SIG-M5 (cell line): ENCODE measurements around the gene ZNF592.

ENCODE experiments used
- DNase-seq: peaks from one replicate; lab custom pipeline; 2025; lab: John Stamatoyannopoulos, UW

Gene ZNF592

DNA sequence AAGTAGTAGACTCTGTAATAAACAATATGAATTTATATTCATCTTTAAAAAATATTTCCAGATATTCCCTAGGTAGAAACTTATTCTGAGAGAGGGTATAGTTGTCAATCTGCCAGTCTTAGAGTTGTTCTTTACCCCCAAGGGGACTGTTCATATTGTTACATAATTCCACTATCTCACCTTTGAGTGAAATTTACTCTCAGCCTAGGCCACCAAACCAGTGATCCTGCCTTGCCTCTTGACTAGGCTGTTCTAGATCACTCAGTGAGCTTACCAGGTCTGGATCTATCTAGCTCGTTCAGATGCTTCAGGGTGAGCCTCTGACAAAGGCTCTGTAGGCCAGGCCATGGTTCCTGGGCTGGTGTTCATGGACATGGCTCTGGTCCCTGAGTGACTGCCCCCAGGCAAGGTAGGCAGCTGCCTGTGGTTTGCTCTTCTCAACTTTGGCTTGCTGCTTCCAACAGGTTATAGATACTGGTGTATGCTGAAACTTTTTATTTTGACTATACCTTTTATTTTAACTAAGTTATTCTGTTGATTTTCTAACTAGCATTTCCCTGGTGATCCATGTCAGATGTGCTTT is 27.6 kb downstream of the ZNF592 start:
- no peak for DNase-seq

DNA sequence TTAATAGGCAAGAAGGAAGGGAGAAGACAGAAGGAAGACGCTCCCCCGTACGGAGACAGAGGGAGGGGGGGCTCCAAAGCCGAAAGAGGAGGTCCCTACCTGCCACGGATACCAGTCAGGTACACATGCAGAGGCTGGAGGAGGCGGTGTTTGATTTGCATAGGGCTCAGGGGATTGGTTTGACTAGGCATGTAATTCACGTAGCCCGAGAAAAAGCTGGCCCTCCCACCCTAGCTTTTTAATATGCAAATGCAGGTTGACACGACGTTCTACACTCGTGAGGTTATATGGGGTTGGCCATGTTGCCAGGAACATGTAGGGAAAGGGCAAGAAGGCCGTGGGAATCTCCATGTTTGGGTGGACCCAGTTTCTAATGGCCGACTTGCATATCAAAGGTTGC is 29.8 kb downstream of the ZNF592 start:
- DNase-seq: no peak

DNA sequence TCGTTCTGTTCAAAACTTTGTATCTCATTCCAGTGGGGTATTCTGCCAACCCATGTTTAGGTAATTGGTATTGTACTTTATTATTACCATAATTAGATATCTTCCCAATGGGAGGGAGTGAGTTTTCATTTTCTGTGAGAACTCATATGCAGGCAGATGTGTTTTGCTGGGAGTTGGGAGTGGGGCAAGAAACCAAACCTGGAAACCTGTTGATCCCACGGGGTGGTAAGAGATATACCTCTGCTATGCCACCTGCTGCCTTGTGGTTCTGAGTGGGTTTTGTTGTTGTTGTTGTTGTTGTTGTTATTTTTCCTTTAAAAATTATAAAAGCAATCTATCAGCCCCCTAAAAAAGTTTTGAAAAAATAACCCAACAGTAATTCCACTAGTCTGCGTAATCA is 32.1 kb downstream of the ZNF592 start:
- DNase-seq: no peak

DNA sequence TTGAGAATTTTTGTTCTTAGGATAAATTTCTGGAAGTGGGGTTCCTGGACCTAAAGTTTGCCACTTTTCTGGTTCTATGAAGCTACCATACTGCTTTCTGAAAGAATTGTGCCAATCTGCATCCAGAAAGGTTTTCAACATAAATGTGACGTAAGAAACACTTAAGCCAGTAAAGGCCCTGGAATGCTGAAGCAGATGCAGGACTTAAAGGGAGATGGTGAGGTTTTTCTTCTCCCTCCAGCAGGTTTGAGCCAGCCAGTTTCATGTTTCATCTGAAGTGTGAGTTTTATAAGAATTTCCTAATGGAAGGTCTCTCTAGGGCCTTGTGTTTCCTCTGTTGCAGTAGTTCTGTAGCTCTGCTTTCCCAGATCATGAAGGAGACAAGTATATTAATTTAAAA is 33.1 kb downstream of the ZNF592 start:
- no peak for DNase-seq

- no peak for DNase-seq
These were observed 34.0 kb downstream of the ZNF592 start for GRCh38 chr15:84782346-84782745.

DNA sequence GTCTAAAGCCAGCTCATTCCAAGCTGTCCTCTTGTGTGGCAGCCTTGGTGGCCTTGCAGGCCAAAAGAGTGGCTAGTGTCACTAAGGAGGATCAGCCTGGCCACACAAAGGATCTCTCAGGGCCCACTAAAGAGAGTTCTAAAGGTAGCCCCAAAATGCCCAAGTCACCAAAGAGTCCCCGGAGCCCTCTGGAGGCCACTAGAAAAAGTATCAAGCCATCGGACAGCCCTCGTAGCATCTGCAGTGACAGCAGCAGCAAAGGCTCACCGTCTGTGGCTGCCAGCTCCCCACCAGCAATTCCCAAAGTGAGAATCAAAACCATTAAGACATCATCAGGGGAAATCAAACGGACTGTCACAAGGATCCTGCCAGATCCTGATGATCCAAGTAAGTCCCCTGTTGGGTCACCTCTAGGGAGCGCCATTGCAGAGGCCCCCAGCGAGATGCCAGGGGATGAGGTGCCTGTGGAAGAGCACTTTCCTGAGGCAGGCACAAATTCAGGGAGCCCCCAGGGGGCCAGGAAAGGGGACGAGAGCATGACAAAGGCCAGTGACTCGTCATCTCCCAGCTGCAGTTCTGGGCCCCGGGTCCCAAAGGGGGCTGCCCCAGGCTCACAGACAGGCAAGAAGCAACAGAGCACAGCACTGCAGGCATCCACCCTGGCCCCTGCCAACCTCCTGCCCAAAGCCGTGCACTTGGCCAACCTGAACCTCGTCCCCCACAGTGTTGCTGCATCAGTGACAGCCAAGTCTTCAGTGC is 35.3 kb downstream of the ZNF592 start:
- DNase-seq: no peak

DNA sequence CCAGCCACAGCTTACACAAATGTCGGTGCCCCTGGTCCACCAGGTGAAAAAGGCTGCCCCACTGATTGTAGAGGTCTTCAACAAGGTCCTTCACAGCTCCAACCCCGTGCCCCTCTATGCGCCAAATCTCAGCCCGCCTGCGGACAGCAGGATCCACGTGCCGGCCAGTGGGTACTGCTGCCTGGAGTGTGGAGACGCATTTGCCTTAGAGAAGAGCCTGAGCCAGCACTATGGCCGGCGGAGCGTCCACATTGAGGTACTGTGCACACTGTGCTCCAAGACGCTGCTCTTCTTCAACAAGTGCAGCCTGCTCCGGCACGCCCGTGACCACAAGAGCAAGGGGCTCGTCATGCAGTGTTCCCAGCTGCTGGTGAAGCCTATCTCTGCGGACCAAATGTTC is 35.9 kb downstream of the ZNF592 start:
- no peak for DNase-seq

DNA sequence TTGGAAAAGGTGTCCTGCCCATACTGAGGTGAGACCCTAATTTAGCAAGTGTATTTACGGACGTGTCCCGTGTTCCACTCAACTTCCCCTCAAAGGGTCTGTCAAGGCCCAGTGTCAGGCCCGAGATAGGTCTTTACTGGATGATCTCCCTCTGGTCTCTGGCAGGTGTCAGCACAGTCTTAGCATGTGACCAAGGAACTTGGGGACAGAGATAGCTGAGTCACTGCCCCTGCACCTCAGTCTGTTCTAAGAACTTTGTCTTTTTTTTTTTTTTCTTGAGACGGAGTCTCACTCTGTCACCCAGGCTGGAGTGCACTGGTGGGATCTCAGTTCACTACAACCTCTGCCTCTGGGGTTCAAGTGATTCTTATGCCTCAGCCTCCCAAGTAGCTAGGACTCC is 36.7 kb downstream of the ZNF592 start:
- no peak for DNase-seq

DNA sequence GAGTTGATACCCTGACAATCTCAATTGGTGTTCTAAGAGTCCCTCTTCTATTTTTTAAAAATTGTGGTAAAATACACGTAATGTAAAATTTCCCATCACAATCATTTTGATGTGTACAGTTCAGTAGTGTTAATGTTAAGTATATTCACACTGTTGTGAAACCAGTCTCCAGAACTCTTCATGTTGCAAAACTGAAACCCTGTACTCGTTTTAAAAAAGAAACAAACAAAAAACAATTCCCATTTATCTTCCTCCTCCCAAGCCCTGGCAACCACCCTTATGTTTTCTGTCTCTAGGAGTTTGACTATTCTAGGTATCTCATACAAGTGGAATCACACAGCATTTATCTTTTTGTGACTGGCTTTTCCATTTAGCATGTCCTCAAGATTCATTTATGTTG is 40.1 kb downstream of the ZNF592 start:
- no peak for DNase-seq

DNA sequence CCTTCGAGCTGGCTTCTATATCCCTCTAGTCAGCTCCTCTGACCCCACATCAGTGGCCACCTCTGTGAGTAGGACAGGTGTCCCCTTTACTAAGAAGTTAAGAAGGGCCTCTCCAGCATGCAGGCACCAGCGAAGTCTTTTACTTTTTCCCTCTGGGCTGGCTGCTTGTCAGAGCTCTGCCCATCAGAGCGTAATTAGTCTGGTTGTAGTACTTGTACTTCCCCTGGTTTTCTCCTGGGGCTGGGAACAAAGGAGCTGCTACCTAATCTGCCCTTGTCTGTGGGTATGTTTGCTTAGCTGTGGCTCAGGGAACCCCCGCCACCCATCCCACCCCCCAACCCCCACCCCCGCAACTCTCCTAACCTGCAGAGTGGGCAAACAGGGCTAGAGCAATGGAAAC is 41.4 kb downstream of the ZNF592 start:
- DNase-seq: no peak

DNA sequence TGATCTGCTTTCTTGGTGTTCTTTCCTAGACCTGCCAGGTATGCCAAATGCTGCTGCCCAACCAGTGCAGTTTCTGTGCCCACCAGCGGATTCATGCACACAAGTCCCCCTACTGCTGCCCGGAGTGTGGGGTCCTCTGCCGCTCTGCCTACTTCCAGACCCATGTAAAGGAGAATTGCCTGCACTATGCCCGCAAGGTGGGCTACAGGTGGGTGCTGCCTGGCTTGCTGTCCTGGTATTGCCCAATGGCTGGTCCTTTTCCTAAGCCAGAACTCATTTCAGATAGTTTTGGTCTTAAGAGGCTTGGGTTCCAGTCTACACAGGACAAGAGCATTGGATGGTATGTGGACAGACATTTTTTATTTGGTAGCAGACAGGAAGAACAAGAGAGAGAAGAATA is 42.3 kb downstream of the ZNF592 start:
- DNase-seq: no peak

DNA sequence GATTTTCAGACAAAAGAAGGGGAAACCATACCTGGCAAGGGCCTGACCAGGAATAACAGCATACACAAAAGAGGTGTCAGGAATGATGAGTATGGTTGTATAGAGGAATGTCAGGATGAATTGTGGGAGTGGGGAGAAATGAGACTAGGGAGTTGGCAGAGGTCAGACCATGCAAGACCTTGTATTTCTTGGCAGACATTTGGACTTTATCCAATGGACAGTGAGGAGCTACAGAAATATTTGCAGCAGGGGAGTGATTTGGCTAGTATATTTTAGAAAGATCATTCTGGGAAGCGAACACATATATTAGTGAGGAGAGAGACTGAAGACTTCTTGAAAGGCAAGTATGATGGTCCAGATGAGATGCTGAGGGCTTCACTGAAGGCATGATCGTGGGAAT is 43.4 kb downstream of the ZNF592 start:
- DNase-seq: no peak

- DNase-seq: no peak
These were observed 45.2 kb downstream of the ZNF592 start for GRCh38 chr15:84793431-84794161.

DNA sequence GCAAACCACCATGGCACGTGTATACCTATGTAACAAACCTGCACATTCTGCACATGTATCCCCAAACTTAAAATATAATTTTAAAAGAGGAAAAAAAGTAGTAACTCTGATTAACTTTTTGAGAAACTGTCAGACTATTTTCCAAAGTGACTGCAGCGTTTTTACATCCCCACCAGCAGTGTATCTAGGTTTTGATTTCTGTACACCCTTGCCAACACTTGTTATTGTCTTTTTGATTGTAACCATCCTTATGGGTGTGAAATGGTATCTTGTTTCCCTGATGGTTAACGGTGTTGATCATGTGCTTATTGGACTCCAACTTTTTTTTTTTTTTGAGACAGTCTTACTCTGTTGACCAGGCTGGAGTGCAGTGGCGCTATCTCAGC is 45.8 kb downstream of the ZNF592 start:
- no peak for DNase-seq

GRCh38 chr15:84795186-84795585 is 46.8 kb downstream of the ZNF592 start:
- no peak for DNase-seq

- no peak for DNase-seq
These were observed 48.8 kb downstream of the ZNF592 start for GRCh38 chr15:84797212-84797611.

GRCh38 chr15:84797801-84798200 is 49.4 kb downstream of the ZNF592 start:
- no peak for DNase-seq

GRCh38 chr15:84798436-84798946 is 50.1 kb downstream of the ZNF592 start:
- DNase-seq: no peak

GRCh38 chr15:84799511-84800187 is 51.3 kb downstream of the ZNF592 start:
- no peak for DNase-seq

- DNase-seq: no peak
These were observed 52.0 kb downstream of the ZNF592 start for GRCh38 chr15:84800365-84800806.

GRCh38 chr15:84804005-84804900 is 55.9 kb downstream of the ZNF592 start:
- no peak for DNase-seq
